Measurements from ENCODE around the gene USP10. TPM values are rescaled to one million over a fixed set of nuclear protein-coding genes. Genes with fewer than 3 reads are reported as not detected.
A peak's percentile ranks its signal among the peaks of the same experiment; 100 is the strongest.

USP10 gene
- total RNA-seq, 4 donors from 2014 or later: 31.7 to 56.1 (median 43.2) TPM

- Histone ChIP-seq H3K4me3 (no peak overlapping the region), H3K27me3 (no peaks in the 10 kb centered on the region), H3K36me3 (no peaks in the 10 kb centered on the region), H3K9me3 (no peaks in the 10 kb centered on the region), H3K4me1 (peaks cover 0 to 34% (median 11%) of the 10 kb centered on the region in 4 donors), H3K27ac (no peak overlapping the region)
- 58 to 67% methylated on average over 2 of the region's 2 CpGs for WGBS, 2 donors
- DNase-seq (ENCODE audit: low spot score in 2 of 2): no peak
- TF ChIP-seq CTCF (IDR thresholded peaks at IDR 0.05) (no peak), EP300 (IDR thresholded peaks at IDR 0.05) (no peak), POLR2A (IDR thresholded peaks at IDR 0.05) (no peak)
These were observed 117.8 kb downstream of the USP10 start for GRCh38 chr16:84817613-84818012.

GRCh38 chr16:84818133-84818532 is 118.3 kb downstream of the USP10 start:
- Histone ChIP-seq H3K4me1 (peaks cover 0 to 36% (median 14%) of the 10 kb centered on the region in 4 donors), H3K27ac (no peak overlapping the region), H3K36me3 (no peaks in the 10 kb centered on the region), H3K4me3 (no peak overlapping the region), H3K27me3 (no peaks in the 10 kb centered on the region), H3K9me3 (no peaks in the 10 kb centered on the region)
- no peak for DNase-seq (ENCODE audit: low spot score in 2 of 2)
- no peak for TF ChIP-seq CTCF (IDR thresholded peaks at IDR 0.05)
- no peak for TF ChIP-seq EP300 (IDR thresholded peaks at IDR 0.05)
- TF ChIP-seq POLR2A (IDR thresholded peaks at IDR 0.05): no peak
- 89 to 91% methylated on average over 2 of the region's 2 CpGs for WGBS, 2 donors

GRCh38 chr16:84818989-84819643 is 119.3 kb downstream of the USP10 start:
- Histone ChIP-seq H3K36me3 (no peaks in the 10 kb centered on the region), H3K9me3 (no peaks in the 10 kb centered on the region), H3K27ac (peak overlapping the region; percentile 22 to 92 (median 52)), H3K4me1 (peaks cover 0 to 45% (median 16%) of the 10 kb centered on the region in 4 donors), H3K4me3 (peak overlapping the region in 2 of 4 donors; percentile 43 to 60), H3K27me3 (no peaks in the 10 kb centered on the region)
- DNase-seq (ENCODE audit: low spot score in 2 of 2): no peak
- TF ChIP-seq EP300 (IDR thresholded peaks at IDR 0.05) (no peak), POLR2A (IDR thresholded peaks at IDR 0.05) (no peak), CTCF (IDR thresholded peaks at IDR 0.05) (no peak)
- WGBS, 2 donors: 65 to 66% methylated on average over 28 to 29 of the region's 29 CpGs

GRCh38 chr16:84819644-84820304 is 120.0 kb downstream of the USP10 start, which contains the start of gene CRISPLD2:
Gene CRISPLD2, plus strand, starts transcription at chr16:84819985. Its CDS starts 18,511 bp downstream, at chr16:84838496.
- WGBS, 2 donors: 2 to 3% methylated on average over 24 to 25 of the region's 53 CpGs
- TF ChIP-seq POLR2A (IDR thresholded peaks at IDR 0.05) (peak; percentile 95 to 97), CTCF (IDR thresholded peaks at IDR 0.05) (peak in 1 of 5 experiments; percentile 27), EP300 (IDR thresholded peaks at IDR 0.05) (peak in 1 of 2 donors; percentile 99)
- H3K36me3 ChIP-seq: no peaks in the 10 kb centered on the region
- peaks cover 0 to 50% (median 16%) of the 10 kb centered on the region in 4 donors for H3K4me1 ChIP-seq
- peak within 1 kb of the TSS; percentile 43 to 63 (median 58) for H3K4me3 ChIP-seq
- H3K27me3 ChIP-seq: no peaks in the 10 kb centered on the region
- H3K9me3 ChIP-seq: no peaks in the 10 kb centered on the region
- peak; percentile 92 to 94 for DNase-seq (ENCODE audit: low spot score in 2 of 2)
- peak within 1 kb of the TSS; percentile 58 to 92 (median 74) for H3K27ac ChIP-seq

GRCh38 chr16:84820305-84820684 is 120.5 kb downstream of the USP10 start:
- Histone ChIP-seq H3K27me3 (no peaks in the 10 kb centered on the region), H3K9me3 (no peaks in the 10 kb centered on the region), H3K4me3 (peak overlapping the region; percentile 43 to 63 (median 58)), H3K4me1 (peaks cover 0 to 50% (median 16%) of the 10 kb centered on the region in 4 donors), H3K36me3 (no peaks in the 10 kb centered on the region), H3K27ac (peak overlapping the region; percentile 58 to 92 (median 74))
- TF ChIP-seq POLR2A (IDR thresholded peaks at IDR 0.05) (no peak), CTCF (IDR thresholded peaks at IDR 0.05) (no peak), EP300 (IDR thresholded peaks at IDR 0.05) (no peak)
- DNase-seq (ENCODE audit: low spot score in 2 of 2): no peak
- 21 to 26% methylated on average over 7 to 8 of the region's 8 CpGs for WGBS, 2 donors

Measured in tibial nerve (tissue), 4 donors.